Stimulated activated CD4-positive, alpha-beta T cell treated with anti-CD3 and anti-CD28 coated beads, Interleukin-1b, Interleukin-23, amount 100 ng/mL, for 48 hours (primary cell): ENCODE data around the gene NCKAP5.

ENCODE experiments used
- DNase-seq: peaks from one replicate; pipeline ENCODE4 v3.0.0-alpha.2; 2020

Gene NCKAP5

GRCh38 chr2:133418021-133418420, 150.2 kb downstream of the NCKAP5 start:
- no peak for DNase-seq

- no peak for DNase-seq
Measured at GRCh38 chr2:133417415-133417814, 150.8 kb downstream of the NCKAP5 start.

- DNase-seq, result no peak
Measured at GRCh38 chr2:133416736-133417135, 151.5 kb downstream of the NCKAP5 start.

GRCh38 chr2:133416146-133416545, 152.1 kb downstream of the NCKAP5 start:
- no peak for DNase-seq

GRCh38 chr2:133415210-133415876, 152.9 kb downstream of the NCKAP5 start:
- DNase-seq, result no peak

- no peak for DNase-seq
Measured at GRCh38 chr2:133414486-133415209, 153.6 kb downstream of the NCKAP5 start.

- no peak for DNase-seq
Measured at GRCh38 chr2:133413863-133414262, 154.4 kb downstream of the NCKAP5 start.

- no peak for DNase-seq
Measured at GRCh38 chr2:133412694-133413093, 155.6 kb downstream of the NCKAP5 start.

- DNase-seq, result no peak
Measured at GRCh38 chr2:133411857-133412256, 156.4 kb downstream of the NCKAP5 start.

GRCh38 chr2:133411101-133411500, 157.2 kb downstream of the NCKAP5 start:
- DNase-seq, result no peak

GRCh38 chr2:133409581-133410285, 158.5 kb downstream of the NCKAP5 start:
- no peak for DNase-seq

GRCh38 chr2:133408671-133409070, 159.6 kb downstream of the NCKAP5 start:
- no peak for DNase-seq

GRCh38 chr2:133407341-133407740, 160.9 kb downstream of the NCKAP5 start:
- no peak for DNase-seq

GRCh38 chr2:133405252-133405651, 163.0 kb downstream of the NCKAP5 start:
- DNase-seq, result no peak

- DNase-seq, result no peak
Measured at GRCh38 chr2:133400411-133400810, 167.9 kb downstream of the NCKAP5 start.

- no peak for DNase-seq
Measured at GRCh38 chr2:133393895-133394294, 174.4 kb downstream of the NCKAP5 start.

GRCh38 chr2:133390156-133390555, 178.1 kb downstream of the NCKAP5 start:
- no peak for DNase-seq

GRCh38 chr2:133389569-133389968, 178.7 kb downstream of the NCKAP5 start:
- DNase-seq, result no peak

GRCh38 chr2:133382566-133382965, 185.7 kb downstream of the NCKAP5 start:
- DNase-seq, result no peak

GRCh38 chr2:133380991-133381390, 187.3 kb downstream of the NCKAP5 start:
- DNase-seq, result no peak

GRCh38 chr2:133378928-133379549, 189.2 kb downstream of the NCKAP5 start:
- no peak for DNase-seq

GRCh38 chr2:133378386-133378785, 189.9 kb downstream of the NCKAP5 start:
- DNase-seq, result no peak

GRCh38 chr2:133377599-133377998, 190.7 kb downstream of the NCKAP5 start:
- DNase-seq, result no peak
